ENCODE results near the gene C12orf42. TPM values are rescaled to one million over a fixed set of nuclear protein-coding genes. Genes with fewer than 3 reads are reported as not detected.

Gene C12orf42
- total RNA-seq, 4 donors from 2014 or later, result 18.2 TPM; not detected in 3

DNA sequence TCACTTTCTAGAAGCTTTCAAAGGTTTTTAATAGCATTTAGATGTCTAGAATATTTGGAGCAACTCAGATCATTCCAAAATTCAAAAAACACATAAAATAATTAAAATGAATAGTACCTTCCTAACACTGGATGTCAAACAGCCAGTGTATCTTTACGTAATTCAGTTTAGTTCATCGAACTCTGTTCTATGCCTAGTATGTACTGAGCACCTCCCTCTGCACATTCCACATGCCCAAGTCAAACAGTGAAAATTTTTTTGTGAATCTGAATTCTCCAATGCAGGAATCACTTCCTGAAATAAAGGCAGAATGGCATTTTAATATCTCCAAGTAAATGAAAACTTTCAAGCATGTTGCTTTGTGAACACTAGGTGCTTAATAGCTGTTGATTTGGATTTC lies 192.3 kb downstream of the C12orf42 start:
- no peaks in the 10 kb centered on the region for H3K9me3 ChIP-seq
- no peak for DNase-seq
- no peaks in the 10 kb centered on the region for H3K27me3 ChIP-seq
- no peak overlapping the region for H3K27ac ChIP-seq
- no peaks in the 10 kb centered on the region for H3K4me1 ChIP-seq
- no peaks in the 10 kb centered on the region for H3K36me3 ChIP-seq
- H3K4me3 ChIP-seq, result no peak overlapping the region
- no peak for TF ChIP-seq POLR2A (IDR thresholded peaks at IDR 0.05)
- TF ChIP-seq, protein P1, sequence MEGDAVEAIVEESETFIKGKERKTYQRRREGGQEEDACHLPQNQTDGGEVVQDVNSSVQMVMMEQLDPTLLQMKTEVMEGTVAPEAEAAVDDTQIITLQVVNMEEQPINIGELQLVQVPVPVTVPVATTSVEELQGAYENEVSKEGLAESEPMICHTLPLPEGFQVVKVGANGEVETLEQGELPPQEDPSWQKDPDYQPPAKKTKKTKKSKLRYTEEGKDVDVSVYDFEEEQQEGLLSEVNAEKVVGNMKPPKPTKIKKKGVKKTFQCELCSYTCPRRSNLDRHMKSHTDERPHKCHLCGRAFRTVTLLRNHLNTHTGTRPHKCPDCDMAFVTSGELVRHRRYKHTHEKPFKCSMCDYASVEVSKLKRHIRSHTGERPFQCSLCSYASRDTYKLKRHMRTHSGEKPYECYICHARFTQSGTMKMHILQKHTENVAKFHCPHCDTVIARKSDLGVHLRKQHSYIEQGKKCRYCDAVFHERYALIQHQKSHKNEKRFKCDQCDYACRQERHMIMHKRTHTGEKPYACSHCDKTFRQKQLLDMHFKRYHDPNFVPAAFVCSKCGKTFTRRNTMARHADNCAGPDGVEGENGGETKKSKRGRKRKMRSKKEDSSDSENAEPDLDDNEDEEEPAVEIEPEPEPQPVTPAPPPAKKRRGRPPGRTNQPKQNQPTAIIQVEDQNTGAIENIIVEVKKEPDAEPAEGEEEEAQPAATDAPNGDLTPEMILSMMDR (IDR thresholded peaks at IDR 0.05), result no peak

DNA sequence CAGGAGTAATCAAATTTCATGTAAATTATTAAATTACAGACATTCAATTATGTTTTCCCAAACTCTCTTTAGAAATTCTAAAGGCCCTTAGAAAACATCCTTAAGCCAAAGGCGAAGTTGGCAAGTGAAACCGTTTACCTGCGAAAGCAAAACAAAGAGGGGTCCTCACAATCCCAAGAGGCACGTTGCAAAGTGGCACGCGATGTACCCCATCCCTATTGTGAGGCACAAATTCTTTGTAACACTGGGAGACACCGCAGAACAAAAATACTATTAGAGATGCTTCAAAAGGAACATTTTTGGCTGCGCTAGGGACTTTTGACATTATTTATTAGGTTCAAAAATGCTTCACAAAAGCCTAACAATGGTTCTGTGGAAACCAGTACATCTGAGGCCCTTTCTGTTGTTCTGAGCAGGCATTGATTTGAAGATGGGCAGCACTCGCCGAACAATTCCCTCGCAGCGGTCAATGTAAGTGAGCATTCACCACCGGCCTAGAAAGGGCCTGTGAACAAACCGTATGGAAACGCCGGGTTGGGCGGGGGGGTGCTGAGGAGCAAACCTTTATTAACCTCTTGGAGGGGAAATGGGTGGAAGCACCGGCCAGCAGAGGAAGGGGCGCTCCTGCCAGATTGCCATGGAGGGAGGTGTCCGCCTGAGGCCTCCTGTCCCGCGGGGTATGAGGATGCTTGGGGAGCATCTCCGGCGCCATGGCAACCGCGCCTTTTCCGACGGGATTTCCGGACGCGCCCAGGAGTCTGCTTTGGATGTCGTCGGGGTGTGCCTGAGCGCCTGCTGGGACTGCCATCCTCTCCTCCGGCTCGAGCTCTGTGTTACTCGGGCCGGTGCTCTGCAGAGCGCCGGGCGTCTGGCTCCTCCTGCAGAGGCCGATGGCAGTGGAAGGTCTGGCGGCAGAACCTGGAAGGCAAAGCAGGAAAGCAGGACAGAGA lies 193.9 kb downstream of the C12orf42 start:
- TF ChIP-seq POLR2A (IDR thresholded peaks at IDR 0.05), result no peak
- TF ChIP-seq, protein P1 (IDR thresholded peaks at IDR 0.05), result no peak
- Histone ChIP-seq H3K9me3 (no peaks in the 10 kb centered on the region), H3K4me1 (no peaks in the 10 kb centered on the region), H3K27me3 (no peaks in the 10 kb centered on the region), H3K27ac (no peak overlapping the region), H3K4me3 (no peak overlapping the region), H3K36me3 (no peaks in the 10 kb centered on the region)
- no peak for DNase-seq

DNA sequence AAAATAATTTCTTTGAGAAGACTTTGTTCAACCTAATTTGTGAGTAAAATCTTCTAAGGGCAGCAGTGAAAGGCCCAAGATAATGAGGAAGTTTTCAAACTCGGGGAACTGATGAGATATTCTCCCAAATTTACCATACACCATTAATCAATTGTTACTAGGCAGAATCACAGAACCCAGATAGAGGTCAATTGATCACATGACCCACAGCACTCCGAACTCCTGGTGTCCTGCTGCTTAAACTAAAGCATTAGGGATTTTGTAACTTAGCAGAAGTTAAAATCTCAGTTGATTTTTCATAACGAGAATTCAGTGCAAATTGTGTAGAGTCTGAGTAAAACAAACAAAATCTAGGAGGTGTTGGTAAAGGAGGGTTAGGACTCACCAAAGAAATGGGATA lies 207.8 kb downstream of the C12orf42 start:
- no peak overlapping the region for H3K27ac ChIP-seq

DNA sequence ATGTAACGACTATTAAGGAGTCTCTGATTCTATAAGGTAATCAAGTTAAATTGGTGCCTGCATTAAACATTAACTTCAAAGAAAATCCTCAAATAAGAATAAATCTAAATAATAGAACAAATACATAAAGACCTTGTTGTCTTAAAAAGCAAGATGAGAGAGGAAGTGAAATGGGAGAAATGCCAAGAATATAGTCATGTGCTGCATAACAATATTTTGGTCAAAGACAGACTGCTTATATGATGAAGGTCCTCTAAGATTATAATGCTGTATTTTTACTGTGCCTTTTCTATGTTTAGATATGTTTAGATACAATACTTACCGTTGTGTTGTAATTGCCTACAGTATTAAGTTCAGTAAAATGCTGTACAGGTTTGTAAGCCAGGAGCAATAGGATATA lies 213.6 kb downstream of the C12orf42 start:
- H3K4me1 ChIP-seq, result no peaks in the 10 kb centered on the region
- H3K36me3 ChIP-seq, result no peaks in the 10 kb centered on the region
- H3K27me3 ChIP-seq, result no peaks in the 10 kb centered on the region
- TF ChIP-seq, protein P1 (IDR thresholded peaks at IDR 0.05), result no peak
- TF ChIP-seq POLR2A (IDR thresholded peaks at IDR 0.05), result no peak
- no peak overlapping the region for H3K4me3 ChIP-seq
- no peak for DNase-seq
- no peaks in the 10 kb centered on the region for H3K9me3 ChIP-seq
- no peak overlapping the region for H3K27ac ChIP-seq

More for the DNA sequence above, 207.8 kb downstream of the C12orf42 start:
- TF ChIP-seq, protein P1 (IDR thresholded peaks at IDR 0.05), result no peak
- TF ChIP-seq POLR2A (IDR thresholded peaks at IDR 0.05), result no peak
- Histone ChIP-seq H3K4me3 (no peak overlapping the region), H3K9me3 (no peaks in the 10 kb centered on the region), H3K4me1 (no peaks in the 10 kb centered on the region), H3K27me3 (no peaks in the 10 kb centered on the region), H3K36me3 (no peaks in the 10 kb centered on the region)
- DNase-seq, result no peak

DNA sequence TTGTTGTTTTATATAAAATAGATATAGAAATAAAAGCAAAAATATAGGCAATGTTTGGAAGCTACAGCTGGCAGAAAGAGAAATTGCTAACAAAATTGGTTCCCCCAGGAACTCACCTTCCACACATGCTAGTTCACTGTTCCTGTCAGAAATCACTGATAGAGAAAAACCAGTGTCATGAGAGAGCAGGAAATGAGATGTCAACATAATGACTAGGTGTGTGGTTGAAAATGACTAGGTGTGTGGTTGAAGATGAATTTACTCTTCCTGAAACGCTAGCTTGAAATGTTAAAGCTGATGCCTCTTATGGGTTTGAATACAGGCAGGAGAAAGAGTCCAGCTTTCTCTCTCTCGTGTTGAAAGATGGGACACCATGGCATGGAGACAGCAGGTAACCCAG lies 216.3 kb downstream of the C12orf42 start:
- H3K36me3 ChIP-seq, result no peaks in the 10 kb centered on the region
- TF ChIP-seq, protein P1 (IDR thresholded peaks at IDR 0.05), result no peak
- no peak for TF ChIP-seq POLR2A (IDR thresholded peaks at IDR 0.05)
- H3K27me3 ChIP-seq, result no peaks in the 10 kb centered on the region
- H3K4me3 ChIP-seq, result no peak overlapping the region
- H3K9me3 ChIP-seq, result no peaks in the 10 kb centered on the region
- no peak overlapping the region for H3K27ac ChIP-seq
- H3K4me1 ChIP-seq, result no peaks in the 10 kb centered on the region
- no peak for DNase-seq

Data from Peyer's patch (tissue), 4 donors.